Large intestine (tissue), 3 donors: Measurements from ENCODE around the gene ADGRV1. TPM values are rescaled to one million over a fixed set of nuclear protein-coding genes. Genes with fewer than 3 reads are reported as not detected.
A peak's percentile ranks its signal among the peaks of the same experiment; 100 is the strongest.

Experiments used
- DNase-seq, 2 donors: peaks; one replicate each; pipeline versions ENCODE4 v3.0.0 to v3.0.0-alpha.2; 2013
- H3K27ac ChIP-seq: one replicate; pipeline ENCODE4 v1.5.1; 2013; ENCODE audit warnings: low read length
- H3K27me3 ChIP-seq: 2 replicates; pipeline ENCODE4 v1.6.1; 2013; ENCODE audit warnings: low read length; ENCODE audit not compliant: control insufficient read depth, insufficient read depth
- H3K36me3 ChIP-seq: 2 replicates; pipeline ENCODE4 v1.6.1; 2013; ENCODE audit warnings: low read length; ENCODE audit not compliant: control insufficient read depth, insufficient read depth
- H3K4me1 ChIP-seq: one replicate; pipeline ENCODE4 v1.6.1; 2013; ENCODE audit warnings: low read length; ENCODE audit not compliant: control insufficient read depth, insufficient read depth
- H3K4me3 ChIP-seq: one replicate; pipeline ENCODE4 v1.5.1; 2013; ENCODE audit warnings: low read length
- H3K9me3 ChIP-seq: one replicate; pipeline ENCODE4 v1.6.1; 2013; ENCODE audit warnings: mild to moderate bottlenecking, low read depth, low read length, moderate library complexity; ENCODE audit not compliant: control insufficient read depth
- WGBS: methylation state at CpG from one replicate; pipeline ENCODE4 v1.1.5; 2013; ENCODE audit warnings: low lambda C conversion rate; ENCODE audit not compliant: insufficient coverage; 5-methylcytosine and 5-hydroxymethylcytosine counted together
- polyA plus RNA-seq: library from polyadenylated mRNA; unstranded; fragments of 120-200 nt; gene quantifications from one replicate; pipeline ENCODE4 v1.2.1, GENCODE V29; 2013

ADGRV1 gene
- polyA plus RNA-seq, 1 donor: 3.0 TPM

- no peaks in the 10 kb centered on the region for H3K36me3 ChIP-seq
- peak; percentile 43 to 85 for DNase-seq
- H3K27me3 ChIP-seq: no peaks in the 10 kb centered on the region
- no peak overlapping the region for H3K4me3 ChIP-seq
- H3K4me1 ChIP-seq: peaks cover 4% of the 10 kb centered on the region
- no peaks in the 10 kb centered on the region for H3K9me3 ChIP-seq
- WGBS: no CpG with 5 or more reads among the region's 2 CpGs
- peak overlapping the region; percentile 64 for H3K27ac ChIP-seq
Observed at GRCh38 chr5:90949469-90950358, 391.1 kb downstream of the ADGRV1 start.

GRCh38 chr5:90955001-90955635, 396.5 kb downstream of the ADGRV1 start:
- DNase-seq: no peak
- no peak overlapping the region for H3K4me3 ChIP-seq
- WGBS: 83% methylated on average over 2 of the region's 6 CpGs
- H3K9me3 ChIP-seq: no peaks in the 10 kb centered on the region
- H3K4me1 ChIP-seq: no peaks in the 10 kb centered on the region
- no peaks in the 10 kb centered on the region for H3K27me3 ChIP-seq
- H3K27ac ChIP-seq: no peak overlapping the region
- no peaks in the 10 kb centered on the region for H3K36me3 ChIP-seq

GRCh38 chr5:90956511-90957097, 398.0 kb downstream of the ADGRV1 start:
- no peak overlapping the region for H3K27ac ChIP-seq
- H3K36me3 ChIP-seq: no peaks in the 10 kb centered on the region
- H3K4me1 ChIP-seq: no peaks in the 10 kb centered on the region
- H3K4me3 ChIP-seq: no peak overlapping the region
- H3K9me3 ChIP-seq: no peaks in the 10 kb centered on the region
- no peak for DNase-seq
- no peaks in the 10 kb centered on the region for H3K27me3 ChIP-seq
- 100% methylated on average over 1 of the region's 4 CpGs for WGBS

- Histone ChIP-seq H3K4me3 (no peak overlapping the region), H3K9me3 (no peaks in the 10 kb centered on the region), H3K4me1 (no peaks in the 10 kb centered on the region), H3K36me3 (no peaks in the 10 kb centered on the region), H3K27me3 (no peaks in the 10 kb centered on the region), H3K27ac (no peak overlapping the region)
- no peak for DNase-seq
Observed at GRCh38 chr5:90957906-90958305, 399.3 kb downstream of the ADGRV1 start.

- Histone ChIP-seq H3K4me3 (no peak overlapping the region), H3K36me3 (no peaks in the 10 kb centered on the region), H3K9me3 (no peaks in the 10 kb centered on the region), H3K4me1 (no peaks in the 10 kb centered on the region), H3K27me3 (no peaks in the 10 kb centered on the region), H3K27ac (no peak overlapping the region)
- DNase-seq: no peak
Observed at GRCh38 chr5:90959262-90959661, 400.7 kb downstream of the ADGRV1 start.

- Histone ChIP-seq H3K36me3 (no peaks in the 10 kb centered on the region), H3K27ac (no peak overlapping the region), H3K9me3 (no peaks in the 10 kb centered on the region), H3K4me3 (no peak overlapping the region), H3K27me3 (no peaks in the 10 kb centered on the region), H3K4me1 (no peaks in the 10 kb centered on the region)
- no peak for DNase-seq
Observed at GRCh38 chr5:90962481-90962880, 403.9 kb downstream of the ADGRV1 start.

GRCh38 chr5:90965110-90965685, 406.6 kb downstream of the ADGRV1 start:
- Histone ChIP-seq H3K27ac (no peak overlapping the region), H3K4me3 (no peak overlapping the region), H3K9me3 (peaks cover 6% of the 10 kb centered on the region), H3K27me3 (no peaks in the 10 kb centered on the region), H3K36me3 (no peaks in the 10 kb centered on the region), H3K4me1 (no peaks in the 10 kb centered on the region)
- no peak for DNase-seq
- WGBS: 100% methylated on average over 2 of the region's 7 CpGs

GRCh38 chr5:90967443-90967842, 408.8 kb downstream of the ADGRV1 start:
- no peaks in the 10 kb centered on the region for H3K4me1 ChIP-seq
- H3K9me3 ChIP-seq: peaks cover 6% of the 10 kb centered on the region
- H3K36me3 ChIP-seq: no peaks in the 10 kb centered on the region
- WGBS: no CpG with 5 or more reads among the region's 2 CpGs
- H3K4me3 ChIP-seq: no peak overlapping the region
- H3K27ac ChIP-seq: no peak overlapping the region
- no peaks in the 10 kb centered on the region for H3K27me3 ChIP-seq
- DNase-seq: no peak

- no CpG with 5 or more reads among the region's 4 CpGs for WGBS
- peaks cover 6% of the 10 kb centered on the region for H3K9me3 ChIP-seq
Observed at GRCh38 chr5:90967851-90968250, 409.3 kb downstream of the ADGRV1 start.

GRCh38 chr5:90968319-90968718, 409.7 kb downstream of the ADGRV1 start:
- DNase-seq: no peak
- H3K4me3 ChIP-seq: no peak overlapping the region
- no peak overlapping the region for H3K27ac ChIP-seq
- H3K9me3 ChIP-seq: peaks cover 6% of the 10 kb centered on the region
- no peaks in the 10 kb centered on the region for H3K36me3 ChIP-seq
- no peaks in the 10 kb centered on the region for H3K27me3 ChIP-seq
- H3K4me1 ChIP-seq: no peaks in the 10 kb centered on the region

More at GRCh38 chr5:90967851-90968250, 409.3 kb downstream of the ADGRV1 start:
- Histone ChIP-seq H3K36me3 (no peaks in the 10 kb centered on the region), H3K27me3 (no peaks in the 10 kb centered on the region), H3K4me3 (no peak overlapping the region), H3K27ac (no peak overlapping the region), H3K4me1 (no peaks in the 10 kb centered on the region)
- no peak for DNase-seq
